ENCODE results near the gene JMJD8.

JMJD8 gene

DNA sequence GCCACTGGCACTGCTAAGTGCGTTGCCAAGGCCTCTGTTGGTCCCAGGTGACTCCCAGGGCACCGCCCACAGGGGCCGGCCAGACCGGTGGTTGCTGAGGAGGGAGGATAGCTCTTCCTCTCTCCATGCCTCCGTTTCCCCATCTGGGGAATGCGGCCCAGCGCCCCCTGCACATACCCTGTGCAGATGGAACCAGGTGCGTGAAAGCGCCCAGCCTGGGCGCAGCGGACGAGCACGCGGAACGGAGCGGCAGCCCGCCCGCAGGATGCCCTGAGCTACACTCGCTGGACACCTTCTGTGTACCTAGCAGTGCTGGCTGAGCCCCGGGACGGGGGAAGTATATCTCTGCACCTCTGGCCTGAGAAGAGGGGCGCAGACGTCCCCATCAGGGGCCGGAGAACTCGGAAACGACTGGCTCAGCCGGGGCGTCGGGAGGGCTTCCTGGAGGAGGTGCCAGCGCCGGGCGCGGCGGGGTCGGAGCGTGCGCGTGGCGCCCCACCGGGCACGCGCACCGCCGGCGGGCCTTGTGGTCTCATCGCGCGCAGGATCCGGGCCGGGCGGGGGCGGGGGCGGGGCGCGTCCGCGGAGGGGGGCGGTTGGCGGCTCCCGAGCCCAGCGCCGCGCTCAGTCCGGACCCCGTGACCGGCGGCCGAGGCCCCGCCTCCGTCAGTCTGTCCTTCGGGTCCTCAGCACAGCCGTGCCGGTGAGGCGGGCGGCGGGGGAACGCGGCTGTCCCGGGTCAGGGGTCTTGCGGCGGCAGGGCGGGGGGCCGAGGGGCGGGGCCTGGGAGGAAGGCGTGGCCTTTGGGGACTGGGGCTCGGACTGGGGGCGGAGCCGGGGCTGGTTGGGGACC, 42.5 kb upstream of the JMJD8 start, which contains the start of the genes CCDC78 and HAGHL:
Gene CCDC78 (minus strand): TSS at position 6 of the 853 bp plus-strand sequence. CDS start 76 bp downstream, outside the sequence.
Gene HAGHL (plus strand): TSS at position 669 of the 853 bp plus-strand sequence. CDS start 404 bp downstream, outside the sequence.
- H3K9me3 ChIP-seq (ENCODE audit: control insufficient read depth, low read depth, low read length) = no peaks in the 10 kb centered on the region
- H3K9ac ChIP-seq (ENCODE audit: low read length) = peak within 1 kb of the TSS; percentile 36
- H3K36me3 ChIP-seq (ENCODE audit: control insufficient read depth, low read depth, low read length) = no peaks in the 10 kb centered on the region
- H3K27ac ChIP-seq (ENCODE audit: low read length) = no peak within 1 kb of the TSS
- H3K4me1 ChIP-seq (ENCODE audit: control insufficient read depth, low read depth, low read length) = no peaks in the 10 kb centered on the region
- H3K4me3 ChIP-seq (ENCODE audit: low read length) = peak within 1 kb of the TSS; percentile 73
- H3K27me3 ChIP-seq (ENCODE audit: control insufficient read depth, insufficient read depth, low read length) = peaks cover 18% of the 10 kb centered on the region

DNA sequence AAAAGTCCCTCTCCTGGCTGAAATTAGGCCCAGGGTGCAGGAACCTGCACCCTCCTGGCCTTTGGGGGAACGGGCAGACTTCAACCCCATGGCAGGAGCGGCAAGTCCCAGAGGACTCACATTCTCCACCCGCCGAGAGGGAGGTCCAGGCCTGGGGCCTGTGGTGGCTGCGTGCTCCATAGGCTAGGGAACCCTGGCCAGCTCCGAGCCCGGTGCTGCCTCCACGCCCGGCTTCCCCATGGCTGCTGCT, 42.0 kb upstream of the JMJD8 start:
- no peak overlapping the region for H3K9ac ChIP-seq (ENCODE audit: low read length)

GRCh38 chr16:725463-726187, 41.5 kb upstream of the JMJD8 start:
- no peaks in the 10 kb centered on the region for H3K4me1 ChIP-seq (ENCODE audit: control insufficient read depth, low read depth, low read length)
- H3K4me3 ChIP-seq (ENCODE audit: low read length) = peak overlapping the region; percentile 59
- no peaks in the 10 kb centered on the region for H3K9me3 ChIP-seq (ENCODE audit: control insufficient read depth, low read depth, low read length)
- H3K9ac ChIP-seq (ENCODE audit: low read length) = no peak overlapping the region
- peaks cover 18% of the 10 kb centered on the region for H3K27me3 ChIP-seq (ENCODE audit: control insufficient read depth, insufficient read depth, low read length)
- H3K36me3 ChIP-seq (ENCODE audit: control insufficient read depth, low read depth, low read length) = no peaks in the 10 kb centered on the region
- H3K27ac ChIP-seq (ENCODE audit: low read length) = no peak overlapping the region

More for the DNA sequence above, 42.0 kb upstream of the JMJD8 start:
- Histone ChIP-seq H3K4me1 (ENCODE audit: control insufficient read depth, low read depth, low read length) (no peaks in the 10 kb centered on the region), H3K4me3 (ENCODE audit: low read length) (peak overlapping the region; percentile 59), H3K27ac (ENCODE audit: low read length) (no peak overlapping the region), H3K27me3 (ENCODE audit: control insufficient read depth, insufficient read depth, low read length) (peaks cover 18% of the 10 kb centered on the region), H3K36me3 (ENCODE audit: control insufficient read depth, low read depth, low read length) (no peaks in the 10 kb centered on the region), H3K9me3 (ENCODE audit: control insufficient read depth, low read depth, low read length) (no peaks in the 10 kb centered on the region)

- no peaks in the 10 kb centered on the region for H3K9me3 ChIP-seq (ENCODE audit: control insufficient read depth, low read depth, low read length)
- H3K27ac ChIP-seq (ENCODE audit: low read length) = no peak overlapping the region
- no peak overlapping the region for H3K9ac ChIP-seq (ENCODE audit: low read length)
Measured at GRCh38 chr16:725041-725376, 40.9 kb upstream of the JMJD8 start.

DNA sequence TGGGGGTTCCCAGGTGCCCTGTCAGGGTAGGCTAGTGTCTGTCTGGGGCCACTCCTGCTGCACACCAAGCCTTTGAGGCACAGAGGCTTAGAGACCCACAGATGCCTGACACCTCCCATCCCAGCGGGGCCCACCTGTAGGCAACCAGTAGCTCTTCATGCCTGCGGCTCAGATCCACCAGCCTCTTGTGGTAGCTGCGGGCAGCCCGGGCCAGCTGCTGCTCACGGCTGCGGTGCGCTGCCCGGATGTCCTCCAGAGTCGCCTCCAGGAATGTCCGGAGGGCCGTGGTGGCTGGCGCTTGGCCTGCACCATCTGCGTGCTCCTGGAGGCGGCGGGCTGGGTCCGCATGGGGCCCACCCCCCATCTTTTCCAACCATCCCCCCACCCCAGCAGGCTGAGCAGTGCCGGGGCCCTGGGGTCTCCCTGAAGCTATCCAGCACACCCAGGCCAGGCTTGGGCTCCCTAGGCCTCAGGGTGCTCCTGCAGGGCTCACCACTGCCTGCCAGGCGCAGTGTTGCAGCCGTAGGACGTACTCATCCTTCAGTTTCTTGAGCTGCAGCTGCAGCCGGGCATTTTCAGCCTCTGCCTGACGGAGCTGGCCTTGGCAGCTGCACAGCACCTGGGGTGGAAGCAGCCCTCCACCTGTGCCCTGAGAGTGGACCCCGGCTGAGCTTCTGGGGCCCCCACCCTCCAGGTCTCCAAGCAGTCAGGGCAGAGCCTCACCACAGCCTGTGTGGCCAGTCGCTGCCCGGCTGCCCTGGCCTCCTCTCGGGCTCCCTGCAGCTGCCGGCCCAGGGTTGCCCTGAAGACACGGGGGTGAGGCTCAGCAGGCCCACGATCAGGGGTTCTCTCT, 40.3 kb upstream of the JMJD8 start:
- H3K27me3 ChIP-seq (ENCODE audit: control insufficient read depth, insufficient read depth, low read length) = peaks cover 18% of the 10 kb centered on the region
- H3K9ac ChIP-seq (ENCODE audit: low read length) = no peak overlapping the region
- H3K27ac ChIP-seq (ENCODE audit: low read length) = no peak overlapping the region
- no peak overlapping the region for H3K4me3 ChIP-seq (ENCODE audit: low read length)
- no peaks in the 10 kb centered on the region for H3K9me3 ChIP-seq (ENCODE audit: control insufficient read depth, low read depth, low read length)
- no peaks in the 10 kb centered on the region for H3K36me3 ChIP-seq (ENCODE audit: control insufficient read depth, low read depth, low read length)
- peaks cover 9% of the 10 kb centered on the region for H3K4me1 ChIP-seq (ENCODE audit: control insufficient read depth, low read depth, low read length)

More at GRCh38 chr16:725041-725376, 40.9 kb upstream of the JMJD8 start:
- Histone ChIP-seq H3K27me3 (ENCODE audit: control insufficient read depth, insufficient read depth, low read length) (peaks cover 18% of the 10 kb centered on the region), H3K36me3 (ENCODE audit: control insufficient read depth, low read depth, low read length) (no peaks in the 10 kb centered on the region), H3K4me3 (ENCODE audit: low read length) (no peak overlapping the region), H3K4me1 (ENCODE audit: control insufficient read depth, low read depth, low read length) (peaks cover 3% of the 10 kb centered on the region)

GRCh38 chr16:723695-724094, 39.6 kb upstream of the JMJD8 start:
- Histone ChIP-seq H3K4me1 (ENCODE audit: control insufficient read depth, low read depth, low read length) (peaks cover 9% of the 10 kb centered on the region), H3K9ac (ENCODE audit: low read length) (no peak overlapping the region), H3K4me3 (ENCODE audit: low read length) (no peak overlapping the region), H3K9me3 (ENCODE audit: control insufficient read depth, low read depth, low read length) (no peaks in the 10 kb centered on the region), H3K36me3 (ENCODE audit: control insufficient read depth, low read depth, low read length) (no peaks in the 10 kb centered on the region), H3K27ac (ENCODE audit: low read length) (no peak overlapping the region), H3K27me3 (ENCODE audit: control insufficient read depth, insufficient read depth, low read length) (peaks cover 18% of the 10 kb centered on the region)

- Histone ChIP-seq H3K9me3 (ENCODE audit: control insufficient read depth, low read depth, low read length) (no peaks in the 10 kb centered on the region), H3K27me3 (ENCODE audit: control insufficient read depth, insufficient read depth, low read length) (peaks cover 18% of the 10 kb centered on the region), H3K4me1 (ENCODE audit: control insufficient read depth, low read depth, low read length) (peaks cover 9% of the 10 kb centered on the region), H3K36me3 (ENCODE audit: control insufficient read depth, low read depth, low read length) (no peaks in the 10 kb centered on the region), H3K9ac (ENCODE audit: low read length) (no peak overlapping the region), H3K27ac (ENCODE audit: low read length) (no peak overlapping the region), H3K4me3 (ENCODE audit: low read length) (no peak overlapping the region)
Measured at GRCh38 chr16:722835-723633, 38.9 kb upstream of the JMJD8 start.

DNA sequence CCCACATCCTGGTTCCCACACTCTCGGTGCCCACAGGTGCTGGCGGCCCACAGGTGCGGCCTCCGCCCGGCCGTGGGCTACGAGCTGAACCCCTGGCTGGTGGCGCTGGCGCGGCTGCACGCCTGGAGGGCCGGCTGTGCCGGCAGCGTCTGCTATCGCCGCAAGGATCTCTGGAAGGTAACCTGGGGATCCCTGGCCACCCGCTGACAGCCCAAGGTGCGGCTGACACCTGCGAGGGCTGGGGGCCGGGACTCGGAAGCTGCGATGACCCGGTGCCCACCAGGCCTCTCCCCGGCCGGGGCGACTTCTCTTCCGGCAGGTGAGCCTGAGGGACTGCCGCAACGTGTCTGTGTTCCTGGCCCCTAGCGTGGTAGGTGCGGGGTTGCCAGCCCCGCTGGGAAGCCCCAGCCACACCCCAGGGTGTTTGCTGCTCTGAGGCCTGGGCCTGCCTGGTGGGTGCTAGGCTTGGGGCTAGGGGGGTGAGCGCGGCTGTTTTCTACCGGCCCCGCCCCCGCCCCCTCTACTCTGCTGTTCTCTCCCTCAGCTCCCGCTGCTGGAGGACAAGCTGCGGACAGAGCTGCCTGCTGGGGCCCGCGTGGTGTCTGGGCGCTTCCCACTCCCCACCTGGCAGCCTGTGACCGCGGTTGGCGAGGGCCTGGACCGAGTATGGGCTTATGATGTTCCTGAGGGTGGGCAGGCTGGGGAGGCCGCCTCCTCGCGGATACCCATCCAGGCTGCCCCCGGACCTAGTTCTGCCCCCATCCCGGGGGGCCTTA, 37.8 kb upstream of the JMJD8 start:
- H3K9ac ChIP-seq (ENCODE audit: low read length) = no peak overlapping the region
- H3K9me3 ChIP-seq (ENCODE audit: control insufficient read depth, low read depth, low read length) = no peaks in the 10 kb centered on the region
- H3K4me3 ChIP-seq (ENCODE audit: low read length) = no peak overlapping the region
- H3K27ac ChIP-seq (ENCODE audit: low read length) = no peak overlapping the region
- peaks cover 13% of the 10 kb centered on the region for H3K27me3 ChIP-seq (ENCODE audit: control insufficient read depth, insufficient read depth, low read length)
- no peaks in the 10 kb centered on the region for H3K36me3 ChIP-seq (ENCODE audit: control insufficient read depth, low read depth, low read length)
- peaks cover 9% of the 10 kb centered on the region for H3K4me1 ChIP-seq (ENCODE audit: control insufficient read depth, low read depth, low read length)

- Histone ChIP-seq H3K4me3 (ENCODE audit: low read length) (peak within 1 kb of the TSS; percentile 81), H3K27me3 (ENCODE audit: control insufficient read depth, insufficient read depth, low read length) (peaks cover 14% of the 10 kb centered on the region), H3K4me1 (ENCODE audit: control insufficient read depth, low read depth, low read length) (peaks cover 14% of the 10 kb centered on the region), H3K9ac (ENCODE audit: low read length) (peak within 1 kb of the TSS; percentile 75), H3K27ac (ENCODE audit: low read length) (peak within 1 kb of the TSS; percentile 31), H3K9me3 (ENCODE audit: control insufficient read depth, low read depth, low read length) (no peaks in the 10 kb centered on the region), H3K36me3 (ENCODE audit: control insufficient read depth, low read depth, low read length) (no peaks in the 10 kb centered on the region)
Measured at GRCh38 chr16:720990-721764, 37.0 kb upstream of the JMJD8 start, which contains the start of gene ANTKMT. Gene ANTKMT, plus strand, starts transcription at chr16:721146. Its CDS starts 129 bp downstream, at chr16:721275.
